NCI-H146 treated with DMSO at 0.1 percent for 48 hours (cell line): Measurements from ENCODE around the gene RTN4R.
"Not testable (repeated sequence)": the region's sequence is repeated elsewhere in the genome, so short reads cannot be mapped to it uniquely, and the experiment has no call there.

Source experiments
- DNase-seq: peaks from one replicate; lab custom pipeline; 2025; ENCODE audit not compliant: unreplicated experiment; lab: John Stamatoyannopoulos, UW

Gene RTN4R

GRCh38 chr22:20305894-20306645 is 38.0 kb upstream of the RTN4R start:
- DNase-seq, result no peak

DNA sequence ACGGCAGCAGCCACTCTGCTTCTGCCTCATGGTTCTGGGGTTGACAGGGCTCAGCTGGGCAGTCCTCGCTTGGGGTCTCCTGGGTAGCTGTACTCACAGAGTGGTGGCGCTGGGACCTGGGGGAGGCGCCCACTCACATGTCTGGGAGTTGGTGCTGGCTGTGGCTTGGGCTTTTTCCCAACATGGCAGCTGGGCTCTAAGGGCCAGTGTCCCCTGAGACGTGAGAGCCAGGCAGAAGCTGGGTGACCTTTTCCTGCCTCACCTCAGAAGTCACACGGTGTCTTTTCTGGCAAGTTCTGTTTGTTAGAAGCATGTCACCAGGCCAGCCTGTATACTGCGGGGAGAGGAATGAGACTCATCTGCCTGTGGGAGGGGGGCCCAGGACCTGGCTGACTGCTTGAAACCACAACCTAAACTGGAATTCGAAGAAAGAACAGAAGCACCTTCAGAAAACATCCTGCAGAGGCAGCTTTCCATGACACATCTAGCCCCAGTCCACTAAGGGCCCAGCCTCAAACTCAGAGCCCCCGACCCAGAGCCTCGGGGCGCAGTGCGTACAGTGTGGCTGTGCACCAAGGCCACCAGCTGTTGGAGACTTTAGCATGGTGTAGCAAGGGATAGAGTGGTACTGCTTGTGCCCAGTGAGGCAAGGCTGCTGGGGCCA is 37.2 kb upstream of the RTN4R start:
- not testable (repeated sequence) for DNase-seq

DNA sequence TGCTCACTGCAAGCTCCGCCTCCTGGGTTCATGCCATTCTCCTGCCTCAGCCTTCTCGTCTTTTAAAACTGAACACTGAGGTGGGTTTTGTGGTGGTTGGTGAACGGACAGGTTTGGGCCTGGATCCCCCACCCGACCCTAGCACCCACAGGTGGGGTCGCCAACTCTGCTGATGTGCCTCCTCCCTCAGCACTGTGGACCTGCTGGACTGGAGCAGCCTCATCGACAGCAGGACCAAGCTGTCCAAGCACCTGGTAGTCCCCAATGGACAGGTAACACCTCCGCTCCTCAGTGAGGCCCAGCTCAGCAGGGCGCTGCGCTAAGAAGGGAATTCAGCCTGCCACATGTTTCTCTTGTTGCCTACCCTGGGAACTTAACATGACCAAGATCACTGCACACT is 36.5 kb upstream of the RTN4R start:
- no peak for DNase-seq

- DNase-seq, result not testable (repeated sequence)
These were observed 35.1 kb upstream of the RTN4R start for GRCh38 chr22:20303229-20303534.

DNA sequence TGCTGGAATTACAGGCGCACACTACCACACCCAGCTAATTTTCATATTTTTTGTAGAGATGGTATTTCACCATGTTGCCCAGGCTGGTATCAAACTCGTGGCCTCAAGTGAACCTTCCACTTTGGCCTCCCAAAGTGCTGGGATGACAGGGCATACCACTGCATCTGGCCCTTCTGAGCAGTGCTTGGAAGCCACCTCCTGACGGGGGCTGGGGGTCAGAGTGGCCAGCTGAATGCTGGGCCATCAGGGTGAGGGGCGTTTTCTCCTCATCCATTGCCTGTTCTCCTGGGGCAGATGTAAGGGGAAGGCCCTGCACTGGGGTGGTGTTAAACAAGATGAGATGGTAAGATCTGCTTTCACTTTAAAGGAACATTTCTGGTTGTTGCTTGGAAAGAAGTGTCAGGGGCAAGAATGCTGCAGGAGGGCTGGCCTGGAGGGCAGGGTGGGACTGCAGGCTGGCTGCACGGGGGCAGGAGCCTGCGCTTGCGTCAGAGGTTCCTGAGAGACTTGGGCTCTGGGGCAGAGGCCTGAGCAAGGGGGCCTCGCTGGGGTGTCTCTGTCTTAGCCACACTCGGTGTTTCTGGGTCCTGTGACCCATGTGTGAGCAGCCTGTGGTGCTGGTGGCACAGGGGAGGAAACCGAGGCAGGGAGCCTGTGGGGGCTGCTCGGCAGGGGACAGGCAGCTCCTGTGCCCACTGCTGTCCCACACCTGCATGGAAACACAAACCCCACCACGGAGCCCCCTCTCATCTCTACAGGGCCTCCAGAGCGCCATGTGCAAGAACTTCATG is 34.5 kb upstream of the RTN4R start:
- no peak for DNase-seq

DNA sequence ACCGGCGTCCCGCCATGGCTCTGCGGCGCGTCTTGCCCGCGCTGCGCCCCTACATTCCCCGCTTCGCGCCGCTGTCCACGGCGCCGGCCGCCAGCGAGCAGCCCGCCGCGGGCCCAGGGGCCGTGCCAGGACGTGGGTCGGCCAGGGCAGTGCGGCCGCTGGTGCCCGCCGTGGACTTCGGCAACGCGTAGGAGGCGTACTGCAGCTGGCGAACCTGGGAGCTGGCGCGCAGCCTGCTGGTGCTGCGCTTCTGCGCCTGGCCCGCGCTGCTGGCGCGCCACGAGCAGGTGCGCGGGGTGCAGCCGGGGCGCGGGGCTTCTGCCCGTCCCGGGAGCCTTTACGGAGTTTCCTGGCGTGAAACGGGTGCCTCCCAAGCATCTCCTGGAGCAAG is 31.6 kb upstream of the RTN4R start:
- no peak for DNase-seq

GRCh38 chr22:20298803-20299745 is 31.0 kb upstream of the RTN4R start:
- DNase-seq, result peak; percentile 64

DNA sequence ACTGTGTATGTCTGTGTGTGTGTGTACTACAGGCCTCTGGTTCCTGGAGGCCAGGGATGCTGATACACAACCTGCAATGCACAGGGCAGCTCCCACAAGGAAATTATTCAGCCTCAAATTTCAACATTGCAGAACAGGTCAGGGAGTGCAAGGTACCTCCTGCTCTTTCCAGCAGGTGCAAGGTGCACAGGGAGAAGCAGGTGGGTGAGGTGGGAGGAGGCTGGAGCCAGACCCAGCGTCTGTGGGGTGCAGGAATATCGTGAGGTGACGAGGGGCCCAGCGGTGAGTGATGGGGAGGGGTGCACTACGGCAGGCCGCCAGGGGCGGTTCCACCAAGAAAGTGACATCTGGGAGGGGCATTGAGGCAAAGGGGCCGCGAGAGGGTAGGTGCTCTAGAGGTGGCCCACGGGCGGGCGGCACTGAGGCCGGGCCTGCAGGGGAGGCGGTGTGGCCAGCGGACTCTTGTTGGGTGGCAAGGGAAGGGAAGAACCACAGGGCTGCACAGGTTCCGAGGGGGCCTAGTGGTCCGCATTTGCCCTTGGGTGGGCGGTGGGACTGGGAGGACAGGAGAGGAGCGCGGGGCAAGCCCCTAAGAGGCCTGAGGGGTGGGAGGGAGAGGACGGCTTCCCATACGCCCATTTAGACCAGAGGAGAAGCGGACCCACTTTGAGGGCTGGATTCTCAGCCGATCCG is 30.1 kb upstream of the RTN4R start:
- DNase-seq, result no peak

DNA sequence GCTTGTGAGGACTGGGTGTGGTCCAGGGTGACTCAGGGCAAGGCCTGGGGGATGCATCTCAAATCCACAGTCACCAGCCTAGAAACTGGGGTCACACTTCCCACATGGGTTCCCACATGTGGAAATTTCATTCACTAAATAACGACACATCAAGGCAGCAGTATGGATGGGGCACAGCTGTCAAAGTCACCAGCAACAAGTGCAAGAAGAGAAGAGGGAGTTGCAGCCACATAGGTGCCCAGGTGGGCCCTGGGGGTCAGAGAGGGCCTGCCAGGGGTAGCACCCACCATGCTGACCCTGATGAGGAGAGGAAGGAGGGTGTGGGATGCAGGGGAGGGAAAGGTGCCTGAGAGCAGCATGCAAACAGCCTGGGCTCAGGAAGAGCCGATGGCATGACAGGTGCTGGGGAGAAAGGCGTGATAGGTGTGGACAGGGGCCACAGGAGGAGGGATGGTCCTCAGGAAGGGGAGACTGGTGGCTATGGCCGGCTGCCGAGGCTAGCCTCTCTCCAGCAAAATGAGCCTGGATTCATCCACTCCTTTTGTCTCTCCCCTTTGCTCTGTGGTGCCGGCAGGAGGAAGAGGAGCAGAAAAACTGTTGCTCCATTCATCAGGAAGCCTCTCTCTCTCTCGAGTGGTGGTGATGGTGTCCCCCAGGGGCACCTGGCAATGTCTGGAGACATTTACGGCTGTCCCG is 29.4 kb upstream of the RTN4R start:
- no peak for DNase-seq

DNA sequence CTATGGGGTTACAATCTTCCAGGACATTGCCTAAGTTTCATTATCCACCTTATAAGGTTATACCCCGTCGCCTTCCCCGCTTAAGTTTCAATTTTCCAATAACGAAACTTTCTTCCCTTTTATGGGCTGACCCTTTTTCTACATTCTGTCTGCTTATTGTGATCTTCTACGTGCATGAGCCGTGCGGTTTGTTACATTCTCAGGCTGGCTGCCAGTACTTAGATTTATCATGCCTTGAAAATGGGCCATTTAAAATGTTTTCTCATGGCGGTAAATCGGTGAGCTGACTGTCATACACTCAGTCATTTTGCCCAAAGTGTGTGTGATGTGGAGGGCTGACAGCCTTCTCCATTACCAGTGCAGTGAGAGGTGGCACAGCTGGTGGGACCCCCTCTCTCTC is 28.5 kb upstream of the RTN4R start:
- no peak for DNase-seq

DNA sequence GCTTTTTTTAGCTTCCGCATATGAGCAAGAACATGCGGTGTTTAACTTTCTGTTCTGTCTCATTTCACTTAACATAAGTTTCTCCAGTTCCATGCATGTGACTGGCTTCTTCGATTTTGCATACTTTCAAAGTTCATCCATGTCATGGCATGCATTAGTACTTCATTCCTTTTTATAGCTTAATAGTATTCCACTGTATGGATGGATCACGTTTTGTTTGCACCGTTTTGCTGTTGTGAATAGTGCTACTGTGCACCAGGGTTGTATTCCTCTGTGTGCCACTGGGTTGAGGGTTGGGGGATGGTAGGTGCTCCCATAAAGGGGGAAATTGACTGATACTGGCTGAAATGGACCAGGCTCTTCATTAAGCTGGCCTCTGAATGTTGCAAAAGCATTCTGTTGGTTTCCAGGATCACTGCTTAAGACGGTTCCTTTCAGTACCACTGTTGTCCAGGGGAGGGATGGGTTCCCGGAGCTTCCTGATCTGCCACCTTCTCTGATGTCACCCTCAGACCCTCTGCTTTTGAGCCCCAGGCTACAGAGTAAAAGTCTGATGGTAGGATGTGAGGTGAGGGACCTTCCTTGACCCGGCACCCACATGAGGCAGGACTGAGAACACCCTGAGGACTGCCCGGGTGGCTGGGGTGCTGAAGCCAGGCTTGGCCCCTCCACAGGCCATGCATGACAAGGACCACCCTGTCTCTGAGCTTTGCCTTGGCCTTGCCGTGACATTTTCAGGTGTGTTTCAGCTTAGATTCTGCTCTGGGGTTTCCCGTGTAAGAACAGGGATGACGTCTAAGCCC is 27.3 kb upstream of the RTN4R start:
- DNase-seq, result no peak

DNA sequence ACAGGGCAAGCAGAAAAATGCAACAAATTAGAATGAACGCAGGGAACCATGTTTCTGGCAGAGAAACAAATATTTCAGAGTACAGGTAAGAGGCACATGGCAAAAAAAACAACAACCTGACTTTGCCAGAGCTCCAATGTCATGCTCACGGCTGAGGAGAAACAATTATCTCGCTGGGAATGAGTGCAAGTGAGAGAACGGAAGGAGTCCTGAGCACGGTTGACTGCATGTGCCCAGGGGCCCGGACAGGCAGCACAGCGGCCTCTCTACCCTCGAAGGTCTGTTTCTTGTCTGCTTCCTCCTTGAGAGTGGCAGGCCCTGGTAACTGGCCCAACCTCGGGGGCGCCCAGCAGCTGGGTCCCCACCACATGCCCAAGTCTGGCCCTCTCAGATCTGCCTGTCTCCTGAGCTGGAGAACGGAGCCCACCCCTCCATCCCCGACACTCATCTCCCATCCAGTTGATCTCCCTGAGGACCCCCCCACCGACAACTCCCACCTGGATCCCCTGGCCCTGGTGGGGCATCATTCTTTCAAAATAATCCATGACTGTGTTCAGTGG is 24.6 kb upstream of the RTN4R start:
- DNase-seq, result no peak

- no peak for DNase-seq
These were observed 24.0 kb upstream of the RTN4R start for GRCh38 chr22:20292108-20292507.

DNA sequence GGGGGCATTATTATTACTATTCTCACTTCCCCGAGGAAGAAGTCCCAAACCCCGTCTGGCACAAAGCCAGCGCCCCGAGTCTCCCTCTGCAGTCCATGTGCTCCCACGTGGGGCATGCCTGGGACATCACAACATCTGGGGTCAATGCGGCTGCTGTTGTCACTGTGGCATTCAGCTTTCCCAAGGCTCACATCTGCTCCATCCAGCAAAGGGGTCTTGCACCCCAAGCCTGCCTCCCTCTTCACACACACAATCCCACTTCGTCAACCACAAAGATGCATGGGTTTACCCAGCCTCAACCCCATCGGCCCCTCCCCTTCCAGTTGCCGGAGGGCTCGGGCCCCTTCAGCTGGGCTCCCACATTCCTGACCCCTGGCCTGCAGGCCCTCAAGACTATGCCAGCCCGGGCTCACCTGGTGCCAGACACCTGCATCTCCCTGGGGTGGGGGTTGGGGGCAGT is 23.5 kb upstream of the RTN4R start:
- DNase-seq, result no peak

GRCh38 chr22:20291249-20291586 is 23.1 kb upstream of the RTN4R start:
- DNase-seq, result no peak

GRCh38 chr22:20290578-20291248 is 22.6 kb upstream of the RTN4R start:
- DNase-seq, result no peak

DNA sequence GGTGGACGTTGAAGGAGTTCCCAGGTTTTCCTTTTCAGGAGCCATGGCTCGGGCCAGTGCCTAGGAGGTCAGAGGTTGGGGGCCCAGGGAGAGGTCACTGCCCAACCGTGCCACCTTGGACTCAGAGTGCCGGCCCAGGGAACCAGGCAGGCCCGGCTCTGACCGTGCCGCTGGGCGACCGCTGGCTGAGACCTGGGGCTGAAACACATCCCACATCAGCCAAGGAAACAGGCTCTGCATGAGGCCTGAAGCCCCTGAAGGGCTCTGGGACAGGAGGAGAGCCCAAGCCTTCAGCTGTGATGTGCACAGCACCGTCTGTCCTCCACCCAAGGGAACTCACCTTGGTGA is 21.9 kb upstream of the RTN4R start:
- no peak for DNase-seq
